ENCODE data around the gene DNM1L.

- TF ChIP-seq EZH2 (IDR thresholded peaks at IDR 0.05) (no peak), POLR2AphosphoS5 (IDR thresholded peaks at IDR 0.05; ENCODE audit: borderline replicate concordance, low read depth, low read length) (no peak), FOXP2 (optimal IDR thresholded peaks at IDR 0.05; ENCODE audit: control extremely low read depth, extremely low read length, insufficient read depth) (no peak)
Measured at GRCh38 chr12:32739279-32739678, 60.2 kb downstream of the DNM1L start.

Measured in SK-N-MC (cell line).